Spleen (tissue), 11 donors: ENCODE results near the gene SH3GLB1. TPM values are rescaled to one million over a fixed set of nuclear protein-coding genes. Genes with fewer than 3 reads are reported as not detected.
A peak's percentile ranks its signal among the peaks of the same experiment; 100 is the strongest.

Experiments used
- DNase-seq: peaks from one replicate; pipeline ENCODE4 v3.0.0-alpha.2; 2020
- H3K27ac ChIP-seq, 8 donors: fragments of 200-600 bp; sonication (generic) in 7 of 8; 1 replicate in 4 of 8; 2 replicates in 4 of 8; pipeline versions ENCODE4 v1.5.0 to v1.8.0; 2016 to 2021; ENCODE audit warnings: inconsistent platforms in 4 of 8, mild to moderate bottlenecking in 4 of 8, moderate library complexity in 1 of 8
- H3K27me3 ChIP-seq, 7 donors: fragments of 200-600 bp; sonication (generic) in 6 of 7; replicated peaks in 1 of 7; 1 replicate in 4 of 7; 2 replicates in 3 of 7; pipeline versions ENCODE4 v1.5.0 to v1.8.0; 2016 to 2021; ENCODE audit warnings: inconsistent platforms in 3 of 7, mild to moderate bottlenecking in 1 of 7
- H3K36me3 ChIP-seq, 6 donors: fragments of 200-600 bp; sonication (generic) in 5 of 6; 1 replicate in 4 of 6; 2 replicates in 2 of 6; pipeline versions ENCODE4 v1.5.0 to v1.8.0; 2016 to 2021; ENCODE audit warnings: inconsistent platforms in 2 of 6
- H3K4me1 ChIP-seq, 6 donors: fragments of 200-600 bp; sonication (generic) in 5 of 6; 1 replicate in 3 of 6; 2 replicates in 3 of 6; pipeline versions ENCODE4 v1.5.0 to v1.8.0; 2016 to 2021; ENCODE audit warnings: inconsistent platforms in 3 of 6
- H3K4me3 ChIP-seq, 8 donors: fragments of 200-600 bp; sonication (generic) in 7 of 8; 1 replicate in 4 of 8; 2 replicates in 4 of 8; pipeline versions ENCODE4 v1.5.0 to v1.8.0; 2016 to 2021; ENCODE audit warnings: inconsistent platforms in 4 of 8, mild to moderate bottlenecking in 4 of 8, moderate library complexity in 2 of 8
- H3K9me3 ChIP-seq, 8 donors: fragments of 200-600 bp; sonication (generic) in 7 of 8; 1 replicate in 4 of 8; 2 replicates in 4 of 8; pipeline versions ENCODE4 v1.5.0 to v1.8.0; 2016 to 2021; ENCODE audit warnings: inconsistent platforms in 4 of 8
- POLR2A ChIP-seq, 3 donors: fragments of 450-650 bp; IDR thresholded peaks; one replicate each; pipeline ENCODE4 v1.5.1; 2017; ENCODE audit warnings: antibody characterized with exemption in 3 of 3, mild to moderate bottlenecking in 1 of 3
- POLR2AphosphoS5 ChIP-seq, 3 donors: sonication (generic); formaldehyde crosslinking; IDR thresholded peaks; one replicate each; pipeline ENCODE4 v1.5.1; 2017; ENCODE audit warnings: antibody characterized with exemption in 3 of 3
- WGBS, 5 donors: extraction: QIAGEN DNeasy Blood & Tissue Kit in 3 of 5; methylation state at CpG; one replicate each; pipeline versions ENCODE4 v1.1.5 to v1.1.7; 2013 to 2018; 5-methylcytosine and 5-hydroxymethylcytosine counted together
- intact Hi-C: fragments of 100-400 bp; cut with DNase I; formaldehyde crosslinking; loops from one replicate; pipeline ENCODE4 v1.15.0; 2023; ENCODE audit warnings: low total_unique reads
- polyA plus RNA-seq, 3 donors: library from polyadenylated mRNA; stranded (reverse); fragments of 200-250 nt; gene quantifications; one replicate each; pipeline ENCODE4 v1.2.1, GENCODE V29; 2013
- total RNA-seq, 7 donors: library from RNA; depleted of rRNA in 3 of 7; stranded (reverse); fragments of >200 nt in 3 of 7; fragmentation: NEBNext Ultra II Directional in 4 of 7; extraction: Animal tissue kit (Norgen Biotek cat#: 25700) in 4 of 7; gene quantifications; one replicate each; pipeline versions ENCODE4 v1.1.0 to v1.2.1, GENCODE V29; 2016 to 2021
- TF ChIP-seq, protein P1 (sequence below), 11 experiments: fragments of 200-600 bp in 7 of 11; fragments of 450-650 bp in 4 of 11; sonication (generic) in 4 of 11; IDR thresholded peaks in 8 of 11; conservative IDR thresholded peaks in 3 of 11; 1 replicate in 7 of 11; 2 replicates in 4 of 11; pipeline versions ENCODE4 v1.4.0 to v1.8.0; 2016 to 2021; ENCODE audit warnings: antibody characterized with exemption in 11 of 11, inconsistent platforms in 4 of 11, mild to moderate bottlenecking in 1 of 11
- donor health status: healthy with polysubstance abuse.
- donor health status: DM: no; HTN: no; CAD: no; lungs with moderate emphysema.
- donor health status: DM: no; HTN: no; CAD: no.
- donor health status: Bipolar disorder and iron deficiency.
- donor health status: healthy.
- donor health status: DM: no; HTN: no; CAD: no.
- donor health status: DM: yes; HTN: yes; CAD: no.

SH3GLB1 gene
- total and polyA plus RNA-seq, 10 donors = 20.2 to 122 (median 86.2) TPM

DNA sequence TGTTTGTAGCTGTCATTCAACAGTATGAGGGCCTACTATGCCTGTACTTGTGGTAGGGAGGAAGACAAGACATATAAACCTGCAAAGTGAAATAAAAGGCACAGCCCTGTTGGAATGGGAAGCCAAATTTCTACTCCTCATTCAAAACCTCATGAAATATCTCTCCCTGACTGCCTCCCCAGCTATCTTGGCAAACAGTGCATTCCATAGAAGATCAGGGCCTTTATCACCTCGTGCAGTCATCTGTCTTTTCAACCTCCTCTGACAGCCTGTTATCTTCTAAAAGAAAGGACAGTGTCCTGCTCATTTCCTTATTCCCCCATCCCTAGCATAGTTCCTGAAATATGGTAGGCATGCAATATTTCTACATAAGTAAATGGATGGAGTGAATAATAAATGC, 71.0 kb downstream of the SH3GLB1 start:
- 49 to 66% (median 58%) methylated on average over 1 of the region's 1 CpG for WGBS, 5 donors
- no peaks in the 10 kb centered on the region for H3K36me3 ChIP-seq
- no peak for TF ChIP-seq POLR2A (IDR thresholded peaks at IDR 0.05)
- no peaks in the 10 kb centered on the region for H3K27me3 ChIP-seq
- peak overlapping the region in 1 of 8 donors; percentile 46 for H3K4me3 ChIP-seq
- intact Hi-C loops = no loop called here
- DNase-seq = no peak
- peak overlapping the region in 7 of 8 donors; percentile 76 to 93 (median 83) for H3K27ac ChIP-seq
- H3K9me3 ChIP-seq = no peaks in the 10 kb centered on the region
- H3K4me1 ChIP-seq = peaks cover 3 to 36% (median 21%) of the 10 kb centered on the region in 6 donors

GRCh38 chr1:86776108-86776507, 71.7 kb downstream of the SH3GLB1 start:
- Histone ChIP-seq H3K4me3 (no peak overlapping the region), H3K36me3 (no peaks in the 10 kb centered on the region), H3K4me1 (peaks cover 3 to 36% (median 21%) of the 10 kb centered on the region in 6 donors), H3K9me3 (no peaks in the 10 kb centered on the region), H3K27me3 (no peaks in the 10 kb centered on the region), H3K27ac (peak overlapping the region in 2 of 8 donors; percentile 87 to 93)
- DNase-seq = no peak
- TF ChIP-seq POLR2A (IDR thresholded peaks at IDR 0.05) (no peak), POLR2AphosphoS5 (IDR thresholded peaks at IDR 0.05) (no peak)
- TF ChIP-seq, protein P1, sequence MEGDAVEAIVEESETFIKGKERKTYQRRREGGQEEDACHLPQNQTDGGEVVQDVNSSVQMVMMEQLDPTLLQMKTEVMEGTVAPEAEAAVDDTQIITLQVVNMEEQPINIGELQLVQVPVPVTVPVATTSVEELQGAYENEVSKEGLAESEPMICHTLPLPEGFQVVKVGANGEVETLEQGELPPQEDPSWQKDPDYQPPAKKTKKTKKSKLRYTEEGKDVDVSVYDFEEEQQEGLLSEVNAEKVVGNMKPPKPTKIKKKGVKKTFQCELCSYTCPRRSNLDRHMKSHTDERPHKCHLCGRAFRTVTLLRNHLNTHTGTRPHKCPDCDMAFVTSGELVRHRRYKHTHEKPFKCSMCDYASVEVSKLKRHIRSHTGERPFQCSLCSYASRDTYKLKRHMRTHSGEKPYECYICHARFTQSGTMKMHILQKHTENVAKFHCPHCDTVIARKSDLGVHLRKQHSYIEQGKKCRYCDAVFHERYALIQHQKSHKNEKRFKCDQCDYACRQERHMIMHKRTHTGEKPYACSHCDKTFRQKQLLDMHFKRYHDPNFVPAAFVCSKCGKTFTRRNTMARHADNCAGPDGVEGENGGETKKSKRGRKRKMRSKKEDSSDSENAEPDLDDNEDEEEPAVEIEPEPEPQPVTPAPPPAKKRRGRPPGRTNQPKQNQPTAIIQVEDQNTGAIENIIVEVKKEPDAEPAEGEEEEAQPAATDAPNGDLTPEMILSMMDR (IDR thresholded peaks at IDR 0.05 in 8 of 11, conservative IDR thresholded peaks at IDR 0.05 in 3 of 11) = no peak
- WGBS, 5 donors = 75 to 93% (median 87%) methylated on average over 2 of the region's 2 CpGs
- intact Hi-C loops = no loop called here

DNA sequence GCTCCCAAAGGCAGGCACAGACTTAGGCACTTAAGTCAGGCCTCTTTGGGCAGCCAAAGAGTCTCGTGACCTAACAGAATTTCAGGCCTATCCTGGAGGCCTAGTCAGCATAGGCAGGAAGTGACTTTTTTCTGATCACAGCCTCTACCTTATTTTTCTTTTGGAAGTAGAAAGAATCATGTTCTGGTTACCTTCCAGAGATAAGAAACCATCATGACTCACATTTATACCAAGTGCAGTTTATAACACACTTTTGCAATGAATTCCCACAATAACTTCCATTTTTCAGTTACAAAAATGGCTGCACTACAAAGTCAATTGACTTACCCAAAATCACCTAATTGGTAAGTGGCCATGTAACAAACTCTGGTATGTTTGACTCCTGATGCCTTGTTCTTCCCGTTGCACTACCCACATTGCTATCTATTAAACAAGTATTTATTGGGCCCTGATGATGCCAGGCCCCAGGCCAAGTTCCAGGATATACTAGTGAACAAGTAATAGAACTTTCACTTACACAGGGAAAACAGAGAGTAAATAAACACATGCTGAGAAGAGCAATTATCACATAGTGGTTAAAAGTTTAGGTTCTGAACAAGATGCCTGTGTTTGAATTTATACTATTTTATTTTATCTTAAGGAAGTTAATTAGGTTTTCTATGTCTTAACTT, 74.3 kb downstream of the SH3GLB1 start:
- Histone ChIP-seq H3K4me1 (peaks cover 3 to 28% (median 16%) of the 10 kb centered on the region in 6 donors), H3K9me3 (peaks cover 0 to 6% (median 0%) of the 10 kb centered on the region in 8 donors), H3K36me3 (no peaks in the 10 kb centered on the region), H3K27me3 (no peaks in the 10 kb centered on the region), H3K27ac (peak overlapping the region in 3 of 8 donors; percentile 23 to 71 (median 53)), H3K4me3 (no peak overlapping the region)
- TF ChIP-seq POLR2AphosphoS5 (IDR thresholded peaks at IDR 0.05) (no peak), POLR2A (IDR thresholded peaks at IDR 0.05) (no peak)
- TF ChIP-seq, protein P1 (IDR thresholded peaks at IDR 0.05 in 8 of 11, conservative IDR thresholded peaks at IDR 0.05 in 3 of 11) = no peak
- intact Hi-C loops = no loop called here
- WGBS, 5 donors = 73 to 90% (median 85%) methylated on average over 2 of the region's 2 CpGs
- DNase-seq = no peak

DNA sequence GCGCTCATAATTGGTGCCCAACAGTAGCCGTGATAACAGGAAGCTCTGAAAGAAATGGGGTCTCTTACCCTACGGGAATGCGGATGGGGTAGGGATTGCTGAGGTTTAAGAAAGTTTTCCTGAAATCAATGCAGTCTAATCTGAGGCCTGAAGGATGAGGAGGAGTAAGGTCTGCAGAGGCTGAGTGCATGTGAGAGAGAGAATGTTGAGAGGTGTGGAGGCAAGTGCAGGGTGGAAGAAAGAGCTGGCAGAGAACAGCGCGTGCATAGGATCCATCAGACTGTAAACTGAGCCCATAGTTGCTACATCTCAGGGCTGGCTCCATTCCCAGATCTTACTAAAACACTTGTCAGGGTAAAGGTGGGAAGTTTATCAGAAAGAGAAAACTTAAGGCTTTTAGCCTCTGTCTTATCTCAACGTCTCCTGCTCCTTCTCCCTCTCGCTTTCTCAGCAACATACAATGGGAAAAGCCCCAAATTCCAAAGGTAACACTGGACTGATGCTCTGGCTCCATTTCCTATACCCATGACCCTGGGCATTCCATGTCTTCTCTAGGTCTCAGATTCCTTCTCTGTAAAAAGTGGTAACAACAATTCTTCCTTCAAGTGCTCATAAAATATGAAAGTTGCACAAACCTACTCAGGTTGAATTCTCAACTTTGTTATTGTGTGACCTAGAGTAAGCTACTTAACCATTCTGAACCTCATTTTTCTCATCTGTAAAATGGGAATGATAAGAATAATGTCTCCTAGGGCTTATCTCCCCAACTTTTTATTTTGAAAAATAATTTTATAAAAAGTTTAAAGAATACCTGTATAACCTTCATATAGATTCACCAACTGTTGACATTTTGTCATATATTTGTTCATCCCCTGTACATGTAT, 75.2 kb downstream of the SH3GLB1 start:
- DNase-seq = no peak
- Histone ChIP-seq H3K27me3 (no peaks in the 10 kb centered on the region), H3K27ac (no peak overlapping the region), H3K9me3 (peaks cover 0 to 6% (median 0%) of the 10 kb centered on the region in 8 donors), H3K4me1 (peaks cover 0 to 20% (median 9%) of the 10 kb centered on the region in 6 donors), H3K36me3 (no peaks in the 10 kb centered on the region), H3K4me3 (no peak overlapping the region)
- TF ChIP-seq POLR2A (IDR thresholded peaks at IDR 0.05) (no peak), POLR2AphosphoS5 (IDR thresholded peaks at IDR 0.05) (no peak)
- TF ChIP-seq, protein P1 (IDR thresholded peaks at IDR 0.05 in 8 of 11, conservative IDR thresholded peaks at IDR 0.05 in 3 of 11) = no peak
- 85 to 90% (median 87%) methylated on average over 8 of the region's 8 CpGs for WGBS, 5 donors
- intact Hi-C loops = no loop called here
